ENCODE results near the gene RAB11FIP5.

Gene RAB11FIP5

DNA sequence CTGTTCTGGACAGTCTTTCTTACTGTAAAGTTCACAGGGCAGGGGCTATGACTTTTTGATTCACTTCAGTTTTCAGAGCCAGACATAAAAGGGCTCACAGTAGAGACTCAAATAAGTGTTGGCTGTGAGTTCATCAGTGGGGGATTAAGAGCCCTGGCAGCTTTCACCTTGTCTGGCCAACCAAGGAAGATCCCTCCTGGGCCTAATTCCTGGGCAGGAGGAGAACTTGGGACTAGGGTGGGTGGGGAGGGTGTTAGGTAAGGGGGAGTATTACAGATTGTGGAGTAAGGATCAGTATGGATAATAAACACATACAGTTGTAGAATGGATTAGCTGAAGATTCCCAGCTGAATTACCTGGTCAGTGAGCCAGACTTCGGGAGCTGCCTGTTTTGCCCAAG lies 40.3 kb downstream of the RAB11FIP5 start:
- TF ChIP-seq ARNTL (CRISPR knock-in tag; IDR thresholded peaks at IDR 0.05; ENCODE audit: borderline replicate concordance, low read depth): no peak
- TF ChIP-seq ISL1 (CRISPR knock-in tag; IDR thresholded peaks at IDR 0.05): no peak
- TF ChIP-seq ZFP30 (CRISPR knock-in tag; IDR thresholded peaks at IDR 0.05): no peak
- TF ChIP-seq SNAI2 (CRISPR knock-in tag; IDR thresholded peaks at IDR 0.05): no peak
- no peak for TF ChIP-seq CSDC2 (CRISPR knock-in tag; IDR thresholded peaks at IDR 0.05)
- TF ChIP-seq ZNF70 (CRISPR knock-in tag; IDR thresholded peaks at IDR 0.05): no peak
- TF ChIP-seq ZNF565 (CRISPR knock-in tag; conservative IDR thresholded peaks at IDR 0.05; ENCODE audit: low read depth): no peak
- TF ChIP-seq ZNF8 (CRISPR knock-in tag; IDR thresholded peaks at IDR 0.05): no peak
- no peak for TF ChIP-seq GLIS3 (CRISPR knock-in tag; IDR thresholded peaks at IDR 0.05)
- no peak for TF ChIP-seq TOX (CRISPR knock-in tag; IDR thresholded peaks at IDR 0.05; ENCODE audit: borderline replicate concordance)
- TF ChIP-seq, protein P1, sequence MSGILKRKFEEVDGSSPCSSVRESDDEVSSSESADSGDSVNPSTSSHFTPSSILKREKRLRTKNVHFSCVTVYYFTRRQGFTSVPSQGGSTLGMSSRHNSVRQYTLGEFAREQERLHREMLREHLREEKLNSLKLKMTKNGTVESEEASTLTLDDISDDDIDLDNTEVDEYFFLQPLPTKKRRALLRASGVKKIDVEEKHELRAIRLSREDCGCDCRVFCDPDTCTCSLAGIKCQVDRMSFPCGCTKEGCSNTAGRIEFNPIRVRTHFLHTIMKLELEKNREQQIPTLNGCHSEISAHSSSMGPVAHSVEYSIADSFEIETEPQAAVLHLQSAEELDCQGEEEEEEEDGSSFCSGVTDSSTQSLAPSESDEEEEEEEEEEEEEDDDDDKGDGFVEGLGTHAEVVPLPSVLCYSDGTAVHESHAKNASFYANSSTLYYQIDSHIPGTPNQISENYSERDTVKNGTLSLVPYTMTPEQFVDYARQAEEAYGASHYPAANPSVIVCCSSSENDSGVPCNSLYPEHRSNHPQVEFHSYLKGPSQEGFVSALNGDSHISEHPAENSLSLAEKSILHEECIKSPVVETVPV (CRISPR knock-in tag; IDR thresholded peaks at IDR 0.05): no peak
- TF ChIP-seq PPARA (CRISPR knock-in tag; IDR thresholded peaks at IDR 0.05; ENCODE audit: borderline replicate concordance): no peak
- ATAC-seq: no peak

DNA sequence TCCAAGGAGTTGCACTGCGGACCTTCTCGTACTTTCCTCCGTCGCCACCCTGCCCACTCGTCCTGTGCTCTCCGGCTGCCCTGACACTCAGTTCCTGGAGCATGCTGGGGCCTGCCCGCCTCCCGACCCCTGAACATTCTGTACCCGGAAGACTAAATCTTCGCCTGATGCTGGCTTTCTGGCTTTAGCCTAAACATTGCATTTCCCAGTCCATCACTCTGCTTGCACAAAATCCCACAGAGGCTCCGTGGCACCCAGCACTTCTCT lies 40.7 kb downstream of the RAB11FIP5 start:
- no peak for TF ChIP-seq ESRRG (CRISPR knock-in tag; IDR thresholded peaks at IDR 0.05)
- no peak for TF ChIP-seq ZFP3 (CRISPR knock-in tag; IDR thresholded peaks at IDR 0.05)
- TF ChIP-seq BACH2 (CRISPR knock-in tag; IDR thresholded peaks at IDR 0.05; ENCODE audit: borderline replicate concordance): no peak
- TF ChIP-seq, protein P2, sequence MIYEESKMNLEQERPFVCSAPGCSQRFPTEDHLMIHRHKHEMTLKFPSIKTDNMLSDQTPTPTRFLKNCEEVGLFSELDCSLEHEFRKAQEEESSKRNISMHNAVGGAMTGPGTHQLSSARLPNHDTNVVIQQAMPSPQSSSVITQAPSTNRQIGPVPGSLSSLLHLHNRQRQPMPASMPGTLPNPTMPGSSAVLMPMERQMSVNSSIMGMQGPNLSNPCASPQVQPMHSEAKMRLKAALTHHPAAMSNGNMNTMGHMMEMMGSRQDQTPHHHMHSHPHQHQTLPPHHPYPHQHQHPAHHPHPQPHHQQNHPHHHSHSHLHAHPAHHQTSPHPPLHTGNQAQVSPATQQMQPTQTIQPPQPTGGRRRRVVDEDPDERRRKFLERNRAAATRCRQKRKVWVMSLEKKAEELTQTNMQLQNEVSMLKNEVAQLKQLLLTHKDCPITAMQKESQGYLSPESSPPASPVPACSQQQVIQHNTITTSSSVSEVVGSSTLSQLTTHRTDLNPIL (CRISPR knock-in tag; IDR thresholded peaks at IDR 0.05; ENCODE audit: low read depth): no peak
- TF ChIP-seq GLIS3 (CRISPR knock-in tag; IDR thresholded peaks at IDR 0.05): no peak
- TF ChIP-seq ZNF8 (CRISPR knock-in tag; IDR thresholded peaks at IDR 0.05): no peak
- TF ChIP-seq TOX (CRISPR knock-in tag; IDR thresholded peaks at IDR 0.05; ENCODE audit: borderline replicate concordance): no peak
- no peak for TF ChIP-seq ZC3H10 (CRISPR knock-in tag; IDR thresholded peaks at IDR 0.05)
- no peak for TF ChIP-seq ZNF70 (CRISPR knock-in tag; IDR thresholded peaks at IDR 0.05)
- no peak for TF ChIP-seq PPARA (CRISPR knock-in tag; IDR thresholded peaks at IDR 0.05; ENCODE audit: borderline replicate concordance)
- TF ChIP-seq, protein P3, sequence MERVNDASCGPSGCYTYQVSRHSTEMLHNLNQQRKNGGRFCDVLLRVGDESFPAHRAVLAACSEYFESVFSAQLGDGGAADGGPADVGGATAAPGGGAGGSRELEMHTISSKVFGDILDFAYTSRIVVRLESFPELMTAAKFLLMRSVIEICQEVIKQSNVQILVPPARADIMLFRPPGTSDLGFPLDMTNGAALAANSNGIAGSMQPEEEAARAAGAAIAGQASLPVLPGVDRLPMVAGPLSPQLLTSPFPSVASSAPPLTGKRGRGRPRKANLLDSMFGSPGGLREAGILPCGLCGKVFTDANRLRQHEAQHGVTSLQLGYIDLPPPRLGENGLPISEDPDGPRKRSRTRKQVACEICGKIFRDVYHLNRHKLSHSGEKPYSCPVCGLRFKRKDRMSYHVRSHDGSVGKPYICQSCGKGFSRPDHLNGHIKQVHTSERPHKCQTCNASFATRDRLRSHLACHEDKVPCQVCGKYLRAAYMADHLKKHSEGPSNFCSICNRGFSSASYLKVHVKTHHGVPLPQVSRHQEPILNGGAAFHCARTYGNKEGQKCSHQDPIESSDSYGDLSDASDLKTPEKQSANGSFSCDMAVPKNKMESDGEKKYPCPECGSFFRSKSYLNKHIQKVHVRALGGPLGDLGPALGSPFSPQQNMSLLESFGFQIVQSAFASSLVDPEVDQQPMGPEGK (CRISPR knock-in tag; IDR thresholded peaks at IDR 0.05; ENCODE audit: borderline replicate concordance): no peak
- TF ChIP-seq CSDC2 (CRISPR knock-in tag; IDR thresholded peaks at IDR 0.05): no peak
- TF ChIP-seq SNAI2 (CRISPR knock-in tag; IDR thresholded peaks at IDR 0.05): no peak
- TF ChIP-seq, protein P4, sequence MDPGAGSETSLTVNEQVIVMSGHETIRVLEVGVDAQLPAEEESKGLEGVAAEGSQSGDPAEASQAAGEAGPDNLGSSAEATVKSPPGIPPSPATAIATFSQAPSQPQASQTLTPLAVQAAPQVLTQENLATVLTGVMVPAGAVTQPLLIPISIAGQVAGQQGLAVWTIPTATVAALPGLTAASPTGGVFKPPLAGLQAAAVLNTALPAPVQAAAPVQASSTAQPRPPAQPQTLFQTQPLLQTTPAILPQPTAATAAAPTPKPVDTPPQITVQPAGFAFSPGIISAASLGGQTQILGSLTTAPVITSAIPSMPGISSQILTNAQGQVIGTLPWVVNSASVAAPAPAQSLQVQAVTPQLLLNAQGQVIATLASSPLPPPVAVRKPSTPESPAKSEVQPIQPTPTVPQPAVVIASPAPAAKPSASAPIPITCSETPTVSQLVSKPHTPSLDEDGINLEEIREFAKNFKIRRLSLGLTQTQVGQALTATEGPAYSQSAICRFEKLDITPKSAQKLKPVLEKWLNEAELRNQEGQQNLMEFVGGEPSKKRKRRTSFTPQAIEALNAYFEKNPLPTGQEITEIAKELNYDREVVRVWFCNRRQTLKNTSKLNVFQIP (CRISPR knock-in tag; IDR thresholded peaks at IDR 0.05; ENCODE audit: borderline replicate concordance, low read depth): no peak
- TF ChIP-seq TCF4 (CRISPR knock-in tag; IDR thresholded peaks at IDR 0.05; ENCODE audit: borderline replicate concordance): no peak
- no peak for TF ChIP-seq RARB (CRISPR knock-in tag; IDR thresholded peaks at IDR 0.05)
- TF ChIP-seq ZNF565 (CRISPR knock-in tag; conservative IDR thresholded peaks at IDR 0.05; ENCODE audit: low read depth): no peak
- ATAC-seq: peak; percentile 1; the same call in 2 of the 3 replicates

DNA sequence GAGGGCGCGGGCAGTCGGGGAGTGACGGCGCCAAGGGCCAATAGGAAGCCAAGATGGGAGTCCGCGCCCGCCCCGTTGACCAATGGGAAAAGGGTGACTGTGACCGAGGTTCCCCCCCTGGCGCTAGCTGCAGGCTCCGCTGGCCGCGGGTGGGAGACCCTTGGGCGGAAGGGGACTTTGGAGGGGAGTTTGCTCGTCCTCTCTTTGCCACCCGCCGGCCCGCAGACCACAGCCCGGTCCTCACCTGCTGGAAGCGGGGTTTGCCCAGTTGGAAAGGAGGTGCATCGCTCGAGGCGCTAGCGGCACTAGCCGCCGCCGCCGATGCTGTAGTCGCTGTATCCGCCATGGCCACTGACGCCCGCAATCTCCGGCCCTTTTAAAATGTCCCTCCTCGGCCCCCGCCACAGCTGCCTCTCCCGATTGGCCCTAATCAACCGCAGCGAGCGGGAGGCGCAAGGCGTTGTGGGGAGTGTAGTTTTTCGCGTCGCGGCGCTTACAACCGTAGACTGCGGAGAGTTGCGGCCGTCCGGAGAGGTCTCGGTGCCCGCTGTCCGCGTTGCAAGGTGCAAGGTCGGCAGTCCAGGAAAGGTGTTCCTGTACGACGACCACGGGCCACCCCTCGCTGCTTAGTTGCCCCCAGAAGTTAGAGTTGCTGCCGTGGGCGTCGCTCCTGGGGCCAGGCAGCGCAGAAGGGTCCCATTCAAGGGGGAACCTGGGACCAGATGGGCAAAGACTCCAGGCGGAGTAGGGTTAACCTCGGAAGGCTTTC lies 41.2 kb downstream of the RAB11FIP5 start, which contains the start of gene SFXN5:
Gene SFXN5, minus strand, starts transcription at position 353 of the 769 bp plus-strand sequence. Its CDS starts 7 bp downstream, at position 346.
- TF ChIP-seq CSDC2 (CRISPR knock-in tag; IDR thresholded peaks at IDR 0.05) (0 out of 2 replicates have a peak, but pooled peaks have one; percentile 32), ZNF8 (CRISPR knock-in tag; IDR thresholded peaks at IDR 0.05) (no peak), ZC3H10 (CRISPR knock-in tag; IDR thresholded peaks at IDR 0.05) (no peak)

More for the DNA sequence above, 41.2 kb downstream of the RAB11FIP5 start, which contains the start of gene SFXN5:
- peak; percentile 94 for ATAC-seq
